ENCODE measurements around the gene STAG1.

DNA sequence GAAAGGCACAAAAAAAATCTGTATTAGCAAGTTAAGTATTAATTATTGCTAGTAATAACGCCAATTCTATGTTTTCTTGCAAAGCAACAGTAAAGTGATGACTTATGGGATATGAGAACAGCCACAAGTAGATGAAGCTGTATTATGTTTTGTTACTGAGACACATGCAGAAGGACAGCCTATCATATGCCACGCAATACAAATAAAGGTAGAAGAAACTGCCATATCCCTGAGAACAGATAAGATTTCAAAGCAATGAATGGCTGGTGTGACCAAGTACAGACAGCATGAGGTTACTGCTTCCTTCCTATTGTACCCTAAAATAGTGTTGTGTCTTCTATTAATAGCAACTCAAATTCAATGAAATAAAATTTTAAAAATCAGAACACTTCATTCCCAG is 26.7 kb downstream of the STAG1 start:
- no peak for TF ChIP-seq TAF1 (IDR thresholded peaks at IDR 0.05; ENCODE audit: low read depth, low read length)
- no peak for TF ChIP-seq POLR2A (IDR thresholded peaks at IDR 0.05; ENCODE audit: low read depth, low read length)

Data from GM12891 (cell line).